Activated CD8-positive, alpha-beta memory T cell treated with anti-CD3 and anti-CD28 coated beads for 4 hours (primary cell): Measurements from ENCODE around the gene DYSF.

ENCODE experiments used
- DNase-seq, 2 donors: peaks; one replicate each; pipeline ENCODE4 v3.0.0-alpha.2; 2020; ENCODE audit warnings: low read depth in 2 of 2

Gene DYSF

GRCh38 chr2:71502941-71503738, 49.8 kb downstream of the DYSF start:
- DNase-seq = no peak

DNA sequence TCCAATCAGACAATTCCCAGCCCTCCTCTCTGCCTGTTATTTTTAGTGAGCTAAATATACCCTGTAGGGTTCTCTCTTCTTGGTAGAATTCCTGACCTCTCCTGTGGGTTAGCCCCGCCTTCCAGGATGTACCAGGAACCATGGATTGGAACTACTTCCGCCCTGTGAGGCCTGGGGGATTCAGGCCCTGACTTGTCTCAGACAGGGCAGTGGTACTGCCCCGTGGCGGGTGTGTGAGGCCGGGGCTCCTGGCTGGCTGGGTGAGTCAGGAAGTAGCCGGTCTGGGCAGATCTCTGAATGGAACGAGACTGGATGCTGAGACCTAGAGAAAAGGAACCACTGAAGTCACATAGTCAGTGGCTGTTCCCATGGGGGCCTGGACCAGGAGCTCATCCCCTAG, 50.5 kb downstream of the DYSF start:
- DNase-seq = no peak

DNA sequence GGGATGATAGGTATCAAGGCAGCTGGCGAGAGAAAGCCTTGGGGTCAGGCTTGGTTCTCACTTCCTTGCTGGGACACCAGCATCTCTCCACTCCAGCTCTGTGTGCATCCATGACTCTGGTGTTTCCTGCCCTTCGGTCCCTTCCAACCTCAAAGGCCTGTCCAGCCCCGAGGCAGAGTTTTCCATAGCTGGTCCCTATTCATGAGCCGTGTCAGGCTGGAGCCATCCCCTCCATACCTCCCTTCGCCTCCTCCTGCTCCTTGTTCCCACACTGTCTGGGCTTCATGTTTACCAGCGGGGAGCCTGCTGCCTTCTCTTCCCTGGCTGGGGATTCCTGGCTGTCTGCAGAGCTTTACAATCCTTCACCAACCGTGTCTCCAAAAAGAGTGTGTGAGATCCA, 51.2 kb downstream of the DYSF start:
- DNase-seq = no peak

DNA sequence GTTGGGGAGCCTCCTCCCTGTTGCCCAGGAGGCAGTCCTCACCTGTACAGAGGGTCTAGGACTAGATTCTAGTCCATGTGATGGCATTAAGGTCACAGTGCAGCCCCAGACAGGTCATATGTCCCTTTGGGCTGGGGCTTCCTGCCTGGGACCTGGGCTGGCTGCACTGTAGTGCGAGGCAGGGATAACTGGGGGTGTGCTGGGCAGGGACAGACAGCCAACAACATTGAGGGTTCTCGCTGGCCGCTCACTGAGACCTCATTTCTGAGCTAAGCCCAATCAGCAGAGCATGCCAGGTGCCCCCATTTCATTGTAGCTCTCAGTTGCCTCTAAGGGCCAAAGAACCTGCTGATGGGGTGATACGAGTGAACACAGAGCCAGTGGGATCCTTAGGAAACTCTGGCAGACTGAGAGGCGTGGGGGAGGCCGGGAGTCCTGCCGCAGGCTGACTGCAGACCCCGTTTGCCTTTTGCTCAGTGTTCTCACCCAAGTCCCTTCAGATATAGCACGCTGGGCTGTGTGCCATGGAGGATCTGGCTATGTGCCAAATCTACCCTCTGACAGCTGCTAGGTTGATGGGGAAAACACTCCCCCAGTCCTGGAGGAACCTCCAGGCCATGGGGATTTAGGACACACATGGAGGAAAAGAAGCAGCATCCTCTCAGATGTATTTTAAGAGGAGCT, 51.9 kb downstream of the DYSF start:
- DNase-seq = no peak

DNA sequence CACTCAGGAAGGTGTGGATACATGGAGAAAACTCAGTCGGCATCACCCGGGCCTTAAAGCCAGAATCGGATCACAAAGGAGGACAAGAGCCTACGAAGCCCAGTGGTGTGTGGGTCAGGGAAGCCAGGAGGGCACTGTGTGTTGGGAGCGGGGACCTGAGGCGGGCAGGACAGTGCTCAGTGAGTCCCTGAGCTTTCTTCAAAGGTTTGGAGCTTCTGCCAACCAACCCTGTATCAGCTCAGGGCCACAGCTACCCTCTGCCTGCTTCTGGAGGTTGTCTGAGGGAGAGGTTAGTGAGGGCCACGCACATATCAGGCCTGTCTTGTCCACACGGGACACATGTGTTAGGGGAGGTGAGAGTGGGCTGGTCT, 52.4 kb downstream of the DYSF start:
- DNase-seq = no peak

- no peak for DNase-seq
Observed at GRCh38 chr2:71506222-71507153, 53.1 kb downstream of the DYSF start.

- no peak for DNase-seq
Observed at GRCh38 chr2:71507476-71507875, 54.1 kb downstream of the DYSF start.

- DNase-seq = peak; percentile 26 to 46
Observed at GRCh38 chr2:71510196-71510807, 56.9 kb downstream of the DYSF start.

GRCh38 chr2:71510938-71511337, 57.6 kb downstream of the DYSF start:
- no peak for DNase-seq

DNA sequence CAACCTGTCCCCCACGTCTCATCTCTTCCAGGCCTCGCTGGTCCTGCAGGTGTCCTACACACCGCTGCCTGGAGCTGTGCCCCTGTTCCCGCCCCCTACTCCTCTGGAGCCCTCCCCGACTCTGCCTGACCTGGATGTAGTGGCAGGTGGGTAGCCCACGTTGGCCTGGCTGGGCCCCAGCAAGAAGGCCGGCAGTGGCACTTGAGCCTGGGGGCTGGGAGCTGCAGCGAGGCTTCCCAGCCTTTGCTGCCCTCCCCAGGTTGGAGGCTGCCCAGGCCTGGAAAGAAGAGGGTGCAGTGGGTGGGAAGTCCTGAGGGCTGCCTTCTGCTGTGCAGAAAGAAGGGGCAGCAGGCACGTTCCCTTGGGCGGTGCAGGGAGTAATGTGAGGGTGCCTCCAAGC, 58.4 kb downstream of the DYSF start:
- DNase-seq = no peak

DNA sequence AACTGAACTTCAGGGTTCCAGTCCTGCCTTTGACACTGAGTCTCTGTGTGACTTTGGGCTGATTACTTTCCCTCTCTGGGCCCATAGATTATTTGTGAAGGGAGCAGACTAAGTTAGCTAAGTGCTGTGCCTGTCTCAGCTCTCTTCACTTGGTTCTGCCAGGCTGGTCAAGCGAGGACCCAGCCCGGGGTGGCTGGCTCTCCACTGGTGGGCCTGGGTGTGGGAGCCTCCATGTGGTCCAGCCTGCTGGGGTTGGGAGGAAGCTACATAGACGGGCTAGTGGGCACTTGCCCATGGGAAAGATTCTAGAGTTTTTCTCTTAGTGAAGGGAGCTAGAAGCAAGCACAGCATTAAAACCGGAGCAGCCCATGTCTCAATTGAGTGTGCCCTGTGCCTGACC, 59.0 kb downstream of the DYSF start:
- no peak for DNase-seq

- DNase-seq = no peak
Observed at GRCh38 chr2:71513096-71513495, 59.7 kb downstream of the DYSF start.

DNA sequence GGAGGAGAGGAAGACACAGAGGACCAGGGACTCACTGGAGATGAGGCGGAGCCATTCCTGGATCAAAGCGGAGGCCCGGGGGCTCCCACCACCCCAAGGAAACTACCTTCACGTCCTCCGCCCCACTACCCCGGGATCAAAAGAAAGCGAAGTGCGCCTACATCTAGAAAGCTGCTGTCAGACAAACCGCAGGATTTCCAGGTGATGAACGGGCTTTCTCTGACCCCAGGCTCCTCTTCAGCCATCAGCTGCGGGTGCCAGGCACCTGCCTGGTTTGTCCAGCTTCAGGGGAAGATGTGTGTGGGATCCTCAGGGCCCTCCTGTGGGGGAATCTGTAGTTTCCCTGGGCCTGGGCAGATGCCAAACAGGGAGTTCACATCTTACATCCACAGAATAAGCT, 60.4 kb downstream of the DYSF start:
- DNase-seq = no peak

GRCh38 chr2:71516253-71516888, 63.0 kb downstream of the DYSF start:
- no peak for DNase-seq

DNA sequence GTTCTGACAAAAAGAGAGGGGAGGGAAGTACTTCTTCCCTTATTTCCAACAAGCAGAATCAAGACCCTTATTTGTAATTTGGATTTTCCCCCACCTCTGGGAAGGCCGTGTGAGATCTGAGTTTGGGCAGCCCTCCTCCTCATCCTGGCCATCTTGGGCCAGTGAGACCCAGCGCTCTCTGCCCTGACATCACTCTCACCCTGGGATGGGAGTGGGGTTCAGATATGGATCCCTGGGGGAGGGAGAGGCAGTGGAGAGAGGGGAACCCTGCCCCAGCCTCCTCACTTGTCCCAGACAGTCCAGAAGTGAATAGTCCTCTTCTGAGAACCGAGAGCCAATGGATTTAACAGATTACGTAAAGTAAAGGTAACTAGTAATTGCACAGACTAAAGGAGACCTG, 64.5 kb downstream of the DYSF start:
- no peak for DNase-seq

DNA sequence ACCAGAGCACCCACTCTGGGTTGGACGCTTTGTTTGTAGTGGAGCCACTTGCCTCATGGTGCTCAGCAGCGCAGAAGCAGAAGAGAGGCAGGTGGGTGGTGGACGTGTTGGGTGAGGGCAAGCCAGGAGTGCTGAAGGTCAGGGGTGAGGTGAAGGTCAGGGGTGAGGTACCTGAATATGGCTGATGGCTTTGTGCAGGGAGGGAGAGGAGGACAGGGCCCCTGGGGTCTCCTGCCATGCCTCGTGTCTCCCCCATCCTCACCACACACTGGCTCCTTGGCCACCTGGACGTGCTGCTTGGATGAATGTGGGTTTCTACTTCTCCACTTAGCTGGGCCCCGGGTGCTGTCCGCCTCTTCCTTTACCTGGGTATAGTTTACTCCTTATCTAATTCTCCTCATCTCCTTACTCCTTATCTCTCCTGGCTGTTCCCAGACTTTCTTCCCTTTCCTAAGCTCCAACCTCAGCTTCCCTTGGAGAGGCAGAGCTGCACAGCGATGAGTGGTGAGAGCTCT, 68.1 kb downstream of the DYSF start:
- DNase-seq = no peak

GRCh38 chr2:71524476-71524875, 71.1 kb downstream of the DYSF start:
- DNase-seq = no peak

GRCh38 chr2:71526141-71526540, 72.8 kb downstream of the DYSF start:
- no peak for DNase-seq

DNA sequence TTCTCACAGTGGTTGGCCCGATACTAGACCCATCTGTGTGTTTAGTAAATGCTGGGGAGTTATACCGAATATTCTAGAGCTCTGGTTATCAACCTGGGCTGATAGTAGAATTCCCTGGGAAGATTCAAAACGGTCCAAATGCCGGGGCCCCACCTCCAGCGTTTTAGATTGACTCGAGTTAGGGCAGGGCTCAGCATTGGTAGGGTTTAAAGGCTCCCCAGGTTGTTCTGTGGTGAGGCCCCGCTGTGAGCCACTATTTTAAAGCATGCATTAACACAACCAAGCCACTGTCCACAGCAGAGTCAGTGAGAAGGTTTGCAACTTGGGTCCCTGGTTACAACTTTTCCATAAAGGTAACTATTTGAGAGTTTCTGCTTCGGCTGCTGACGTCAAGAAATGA, 73.6 kb downstream of the DYSF start:
- DNase-seq = no peak

DNA sequence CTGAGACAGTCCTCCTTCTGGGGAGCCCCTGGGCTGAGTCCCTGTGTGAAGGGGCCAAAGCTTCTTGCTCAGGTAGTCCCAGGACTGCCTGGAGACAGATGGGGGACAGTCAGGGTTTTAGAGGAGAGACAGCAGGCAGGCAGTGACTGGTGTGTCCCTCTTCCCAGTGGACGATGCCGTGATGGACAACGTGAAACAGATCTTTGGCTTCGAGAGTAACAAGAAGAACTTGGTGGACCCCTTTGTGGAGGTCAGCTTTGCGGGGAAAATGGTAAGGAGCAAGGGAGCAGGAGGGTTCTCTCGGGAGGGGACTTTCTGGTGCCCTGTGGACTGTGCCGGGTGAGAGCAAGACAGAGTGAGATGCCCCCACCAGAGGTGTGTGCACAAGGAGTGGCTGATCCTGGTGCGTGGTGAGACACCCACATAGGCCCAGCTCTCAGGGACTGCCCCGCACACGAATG, 74.8 kb downstream of the DYSF start:
- no peak for DNase-seq

- DNase-seq = no peak
Observed at GRCh38 chr2:71528749-71529148, 75.4 kb downstream of the DYSF start.
